HG03558 (cell line): Measurements from ENCODE around the gene MTFR2.

Experiments
- ATAC-seq: cut with Tn5 transposase; IDR thresholded peaks from one replicate; pipeline ENCODE4 v1.9.1; 2021; ENCODE audit warnings: moderate number of reproducible peaks; ENCODE audit not compliant: unreplicated experiment; ENCODE audit errors: extremely low read depth

MTFR2 gene

GRCh38 chr6:136249811-136250685, at the start of gene MTFR2:
TSS of gene MTFR2 (minus strand) at chr6:136250311. CDS start at chr6:136249099, 1,212 bp downstream.
- peak; percentile 96 for ATAC-seq

DNA sequence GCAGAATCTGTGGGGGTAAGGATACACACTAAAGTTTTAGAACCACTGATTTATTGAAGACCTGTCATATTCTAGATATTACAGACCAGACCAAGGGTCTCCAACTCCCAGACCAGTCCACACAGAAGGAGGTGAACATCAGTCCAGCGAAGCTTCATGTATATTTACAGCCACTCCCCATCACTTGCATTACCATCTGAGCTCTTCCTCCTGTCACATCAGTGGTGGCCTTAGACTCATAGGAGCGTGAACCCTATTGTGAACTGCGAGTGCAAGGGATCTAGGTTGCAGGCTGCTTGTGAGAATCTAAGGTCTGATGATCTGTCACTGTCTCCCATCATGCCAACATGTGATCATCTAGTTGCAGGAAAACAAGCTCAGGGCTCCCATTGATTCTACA, 44.5 kb upstream of the MTFR2 start:
- ATAC-seq, result no peak

GRCh38 chr6:136290410-136291010, 40.4 kb upstream of the MTFR2 start:
- ATAC-seq, result no peak

DNA sequence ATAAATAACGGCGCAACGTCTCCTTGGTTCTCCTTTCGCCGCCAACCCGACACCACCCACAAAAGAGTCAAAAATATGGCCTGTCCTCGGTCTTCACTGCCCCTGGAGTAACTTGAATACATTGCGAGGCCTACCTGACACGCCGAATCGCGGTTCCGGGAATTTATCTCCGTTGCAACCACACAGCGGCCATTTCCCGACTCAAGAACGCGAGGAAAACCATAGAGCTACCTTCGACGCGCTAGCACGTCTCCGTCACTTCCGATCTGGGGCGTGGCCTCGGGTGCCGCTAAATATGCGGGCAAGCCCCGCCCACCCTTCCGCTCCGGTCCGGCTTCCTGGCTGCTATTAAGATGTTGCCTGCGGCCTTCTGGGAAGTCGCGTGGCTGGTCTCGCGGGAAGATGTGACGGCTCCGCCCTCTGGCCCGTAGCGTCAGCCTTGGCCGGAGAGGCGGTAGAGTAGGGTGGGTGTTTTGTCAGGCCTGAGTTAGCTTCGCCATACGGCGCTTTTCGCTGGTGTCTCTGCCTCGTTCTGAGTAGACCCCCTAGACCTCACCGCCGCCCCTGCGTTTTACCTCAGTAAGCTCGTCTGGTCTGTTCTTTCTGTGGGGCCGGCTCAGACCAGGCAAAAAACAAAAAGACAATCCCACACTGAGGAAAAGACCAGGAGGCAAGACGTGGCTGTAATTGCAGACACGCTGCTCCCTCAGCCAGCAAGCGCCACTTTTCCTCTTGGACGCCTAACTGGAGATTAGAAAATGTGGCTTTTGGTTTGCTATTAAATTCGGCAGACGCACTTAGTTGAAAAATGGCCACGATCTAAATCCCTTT, 39.7 kb upstream of the MTFR2 start, which contains the start of gene BCLAF1:
TSS of gene BCLAF1 (minus strand) at position 268 of the 831 bp plus-strand sequence. CDS start 9,980 bp downstream, outside the sequence.
- peak; percentile 95 for ATAC-seq

- no peak for ATAC-seq
These were observed 39.1 kb upstream of the MTFR2 start for GRCh38 chr6:136289327-136289578.

- ATAC-seq, result no peak
These were observed 38.6 kb upstream of the MTFR2 start for GRCh38 chr6:136288566-136289326.

- ATAC-seq, result no peak
These were observed 34.8 kb upstream of the MTFR2 start for GRCh38 chr6:136284909-136285308.

- no peak for ATAC-seq
These were observed 32.8 kb upstream of the MTFR2 start for GRCh38 chr6:136282906-136283305.

GRCh38 chr6:136280032-136280609, 30.0 kb upstream of the MTFR2 start:
- ATAC-seq, result no peak

DNA sequence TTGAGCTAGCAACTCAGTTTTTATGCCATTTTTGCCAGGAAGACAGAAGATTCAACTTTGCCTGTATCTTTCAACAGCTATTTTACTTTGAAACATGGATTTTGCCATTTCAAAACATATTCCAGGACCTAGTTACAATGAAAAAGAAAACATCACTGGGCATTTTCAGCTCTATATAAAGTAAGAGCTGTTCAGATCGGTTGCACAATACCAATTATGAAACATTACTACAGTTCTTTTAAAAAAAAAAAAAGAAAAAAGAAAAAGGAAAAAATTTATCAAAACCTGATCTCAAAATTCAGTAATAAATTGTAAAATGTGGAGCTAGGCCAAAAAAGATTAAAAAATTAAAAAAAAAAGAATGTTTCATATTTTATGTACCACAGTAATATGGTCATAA, 24.0 kb upstream of the MTFR2 start:
- ATAC-seq, result no peak

DNA sequence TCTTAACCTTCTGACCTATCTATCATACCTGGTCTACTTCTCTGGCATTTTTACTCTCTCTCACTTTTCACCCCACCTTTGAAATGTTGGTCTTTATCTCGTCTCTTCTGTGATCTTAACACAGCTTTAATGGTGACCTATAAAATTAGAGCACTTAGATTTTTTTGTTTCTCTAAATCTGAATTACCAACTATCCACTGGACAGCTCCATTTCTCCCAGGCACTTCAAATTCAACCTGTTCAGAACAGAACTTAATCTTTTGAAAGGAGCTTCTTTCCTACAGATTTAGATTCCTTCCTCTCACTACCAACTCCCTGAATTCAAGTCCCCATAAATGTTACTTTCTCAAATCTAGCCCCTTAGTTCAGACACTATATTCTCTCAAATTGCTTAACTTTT, 15.0 kb upstream of the MTFR2 start:
- ATAC-seq, result no peak

DNA sequence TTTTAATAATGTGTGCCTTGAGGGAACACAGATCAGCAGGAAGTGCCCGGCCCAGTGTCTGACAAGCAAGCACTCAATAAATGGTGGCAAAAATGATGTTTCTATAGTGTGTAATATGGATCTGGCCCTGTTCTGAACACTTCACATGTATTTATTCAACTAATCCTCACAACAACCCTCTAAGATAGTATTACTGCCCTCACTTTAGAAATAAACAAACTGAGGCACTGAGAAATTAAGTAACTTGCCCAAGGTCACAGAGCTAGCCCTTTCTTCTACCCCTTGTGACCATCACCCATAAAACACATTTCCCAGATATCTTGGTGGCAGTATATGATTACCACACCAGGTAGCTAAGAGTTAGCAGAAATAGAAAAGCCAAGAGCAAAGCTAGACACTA, 12.8 kb upstream of the MTFR2 start:
- no peak for ATAC-seq

DNA sequence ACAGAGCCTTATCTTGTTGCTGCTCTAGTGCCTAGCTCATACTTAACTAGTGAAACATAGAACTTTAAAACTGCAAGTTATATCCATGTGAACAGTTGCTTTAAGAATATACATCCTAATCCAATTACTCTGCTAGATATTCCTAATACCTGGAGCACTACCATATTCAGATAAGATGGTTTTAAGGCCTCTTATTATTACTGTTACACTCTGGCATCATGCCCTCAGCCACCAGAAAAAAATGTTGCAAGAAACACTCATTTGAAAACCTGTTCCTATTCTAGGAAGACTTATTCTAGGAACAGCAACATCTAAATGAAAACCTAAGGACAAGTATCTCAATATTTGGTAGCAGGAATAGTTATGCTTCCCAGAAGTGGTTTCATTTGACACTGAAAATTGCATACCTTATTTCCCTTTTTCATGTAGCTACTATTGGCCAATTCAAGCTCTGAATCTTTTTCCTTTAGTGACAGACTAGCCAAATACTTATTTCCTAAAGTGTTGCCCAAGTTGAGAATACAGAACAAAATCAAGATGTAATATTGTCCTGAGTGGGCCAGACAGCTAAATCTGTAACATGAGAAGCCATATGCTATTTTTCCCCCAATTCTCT, 4.8 kb upstream of the MTFR2 start:
- no peak for ATAC-seq

GRCh38 chr6:136253734-136254133, 3.6 kb upstream of the MTFR2 start:
- no peak for ATAC-seq

GRCh38 chr6:136252441-136252840, 2.3 kb upstream of the MTFR2 start:
- no peak for ATAC-seq

DNA sequence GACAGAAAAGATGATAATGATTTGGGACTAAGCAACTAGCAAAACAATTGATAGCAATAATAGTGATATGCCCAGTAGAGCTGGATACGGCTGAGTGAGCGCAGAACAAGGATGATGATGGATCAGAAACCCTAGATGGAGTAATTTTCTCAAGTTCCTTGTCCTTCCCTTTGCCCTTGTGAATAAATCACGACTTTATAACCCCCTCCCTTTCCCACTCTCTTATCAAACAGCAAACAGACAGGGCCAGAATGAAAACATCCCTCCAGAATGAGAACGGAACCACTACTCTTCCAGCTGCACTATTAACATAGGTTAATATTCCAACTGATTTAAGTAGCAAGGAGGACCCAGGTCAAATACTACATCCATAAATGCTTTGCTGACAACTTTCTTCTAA, 1.3 kb upstream of the MTFR2 start:
- ATAC-seq, result no peak

GRCh38 chr6:136250686-136251008, 536 bp upstream of the MTFR2 start:
- no peak for ATAC-seq

DNA sequence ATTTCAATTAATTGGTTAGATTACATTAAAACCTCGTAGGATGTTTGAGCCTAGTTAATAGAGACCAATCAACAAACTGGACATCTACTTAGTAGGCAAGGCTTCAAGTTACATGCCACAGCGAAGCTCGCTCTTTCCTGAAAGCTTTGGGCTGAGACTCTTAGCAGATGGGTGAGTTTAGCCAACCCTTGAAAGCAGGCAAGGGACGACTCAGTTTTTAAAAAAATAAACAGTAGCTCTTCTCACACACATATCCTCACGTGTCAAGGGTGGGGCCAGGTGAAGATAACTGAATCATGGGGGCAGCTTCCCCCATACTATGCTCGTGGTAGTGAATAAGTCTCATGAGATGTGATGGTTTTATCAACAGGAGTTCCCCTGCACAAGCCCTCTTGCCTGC, 775 bp downstream of the MTFR2 start:
- ATAC-seq, result no peak

DNA sequence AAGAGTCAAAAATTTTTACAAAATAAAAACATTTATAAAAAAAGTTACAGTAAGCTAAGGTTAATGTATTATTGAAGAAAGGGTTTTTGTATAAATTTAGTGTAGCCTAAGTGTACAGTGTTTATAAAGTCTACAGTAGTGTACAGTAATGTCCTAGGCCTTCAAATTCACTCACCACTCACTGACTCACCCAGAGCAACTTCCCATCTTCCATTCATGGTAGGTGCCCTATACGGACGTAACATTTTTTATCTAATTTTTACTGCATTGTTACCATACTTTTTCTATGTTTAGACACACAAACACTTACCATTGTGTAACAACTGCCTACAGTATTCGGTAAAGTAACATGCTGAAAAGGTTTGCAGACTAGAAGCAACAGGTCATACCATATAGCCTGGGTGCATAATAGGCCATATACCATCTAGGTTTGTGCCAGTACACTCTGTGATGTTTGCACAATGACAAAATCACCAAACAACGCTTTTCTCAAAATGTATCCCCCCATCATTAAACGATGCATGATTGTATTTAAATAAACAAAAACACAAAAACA, 6.0 kb downstream of the MTFR2 start:
- no peak for ATAC-seq
